Astrocyte of the spinal cord (primary cell): ENCODE measurements around the gene ROBO2.

ENCODE experiments used
- DNase-seq: peaks from one replicate; pipeline ENCODE4 v3.0.0; 2011; ENCODE audit warnings: low read depth, low spot score
- H3K4me3 ChIP-seq: 2 replicates; pipeline ENCODE4 v1.5.1; 2011; ENCODE audit warnings: low read depth, mild to moderate bottlenecking, low read length, moderate library complexity
- CTCF ChIP-seq: IDR thresholded peaks from 2 replicates; pipeline ENCODE4 v1.5.1; 2012; ENCODE audit warnings: low read depth, mild to moderate bottlenecking, low read length, inconsistent platforms
- in situ Hi-C: cut with HindIII; loops from 2 replicates; pipeline ENCODE4 v1.10.0; 2017; ENCODE audit warnings: low sequenced_read_pairs

Gene ROBO2

GRCh38 chr3:77690284-77690845 is 650.5 kb downstream of the ROBO2 start:
- no peak overlapping the region for H3K4me3 ChIP-seq
- TF ChIP-seq CTCF: no peak
- in situ Hi-C loops: no loop called here
- DNase-seq: no peak

- in situ Hi-C loops: no loop called here
- no peak for DNase-seq
- TF ChIP-seq CTCF: no peak
- no peak overlapping the region for H3K4me3 ChIP-seq
These were observed 653.2 kb downstream of the ROBO2 start for GRCh38 chr3:77693147-77693546.

- in situ Hi-C loops: no loop called here
- no peak for DNase-seq
- H3K4me3 ChIP-seq: no peak overlapping the region
- no peak for TF ChIP-seq CTCF
These were observed 659.3 kb downstream of the ROBO2 start for GRCh38 chr3:77699125-77699691.
